PC-3 (cell line): ENCODE measurements around the gene PID1. TPM values are rescaled to one million over a fixed set of nuclear protein-coding genes. Genes with fewer than 3 reads are reported as not detected.

Experiments
- ATAC-seq: fragments of 200-7000 bp; cut with Tn5 transposase; 2 replicates; pipeline ENCODE4 v1.9.1; 2020; ENCODE audit warnings: mild to moderate bottlenecking, moderate library complexity
- BruUV-seq: library from RNA; stranded (reverse); fragments of 400-500 nt; replicated peaks from 2 replicates; lab custom pipeline; 2021; lab: Mats Ljungman, UMichigan
- CTCF ChIA-PET: fragments of 300-600 bp; sonication (Branson Sonifier 250); formaldehyde crosslinking; loops from one replicate; lab custom pipeline; 2022; ENCODE audit warnings: antibody characterized with exemption; lab: Charles Lee
- POLR2A ChIA-PET: fragments of 300-600 bp; sonication (Branson Sonifier 250); formaldehyde crosslinking; loops from one replicate; lab custom pipeline; 2022; ENCODE audit warnings: antibody characterized with exemption; ENCODE audit not compliant: unreplicated experiment; lab: Charles Lee
- DNase-seq: peaks from one replicate; pipeline ENCODE4 v3.0.0-alpha.2; 2015
- H2AFZ ChIP-seq: fragments of 300-600 bp; sonication (generic); 2 replicates; pipeline ENCODE4 v1.6.0; 2016; ENCODE audit warnings: antibody characterized with exemption, low read length
- H3F3A ChIP-seq: fragments of 300-600 bp; sonication (generic); one replicate; pipeline ENCODE4 v1.6.0; 2017; ENCODE audit warnings: antibody characterized with exemption, low read length, control low read depth, mild to moderate bottlenecking; ENCODE audit not compliant: unreplicated experiment
- H3K27ac ChIP-seq: fragments of 300-600 bp; sonication (generic); 2 replicates; pipeline ENCODE4 v1.5.1; 2016; ENCODE audit warnings: mild to moderate bottlenecking, low read length
- H3K27me3 ChIP-seq: fragments of 300-600 bp; sonication (generic); 2 replicates; pipeline ENCODE4 v1.6.1; 2016; ENCODE audit warnings: low read length, mixed read lengths
- H3K36me3 ChIP-seq: fragments of 300-600 bp; sonication (generic); 2 replicates; pipeline ENCODE4 v1.6.1; 2016; ENCODE audit warnings: low read depth, mixed run types, low read length, mixed read lengths
- H3K4me1 ChIP-seq: fragments of 300-600 bp; sonication (generic); 2 replicates; pipeline ENCODE4 v1.5.1; 2016; ENCODE audit warnings: low read length; ENCODE audit not compliant: insufficient read depth
- H3K4me2 ChIP-seq: fragments of 300-600 bp; sonication (generic); 2 replicates; pipeline ENCODE4 v1.6.0; 2016; ENCODE audit warnings: low read length
- H3K4me3 ChIP-seq: fragments of 300-600 bp; sonication (generic); 2 replicates; pipeline ENCODE4 v1.5.1; 2016; ENCODE audit warnings: mild to moderate bottlenecking, low read length, mixed read lengths
- H3K79me2 ChIP-seq: fragments of 300-600 bp; sonication (generic); 2 replicates; pipeline ENCODE4 v1.6.1; 2017; ENCODE audit warnings: low read length, mixed read lengths
- H3K9ac ChIP-seq: fragments of 300-600 bp; sonication (generic); 2 replicates; pipeline ENCODE4 v1.6.0; 2016; ENCODE audit warnings: mild to moderate bottlenecking, low read length
- H3K9me2 ChIP-seq: fragments of 300-600 bp; sonication (generic); replicated peaks from 2 replicates; pipeline ENCODE4 v1.6.1; 2016; ENCODE audit warnings: mixed run types, low read length, mixed read lengths
- H3K9me3 ChIP-seq: fragments of 300-600 bp; sonication (generic); 2 replicates; pipeline ENCODE4 v1.6.1; 2016; ENCODE audit warnings: low read length, mixed read lengths
- H4K20me1 ChIP-seq: fragments of 300-600 bp; sonication (generic); 2 replicates; pipeline ENCODE4 v1.6.1; 2016; ENCODE audit warnings: low read length, mixed read lengths
- CTCF ChIP-seq: fragments of 300-600 bp; sonication (generic); conservative IDR thresholded peaks from 2 replicates; pipeline ENCODE4 v1.5.1; 2017; ENCODE audit warnings: antibody characterized with exemption, low read depth, mild to moderate bottlenecking, low read length
- EZH2 ChIP-seq: fragments of 300-600 bp; sonication (generic); IDR thresholded peaks from one replicate; pipeline ENCODE4 v1.6.1; 2017; ENCODE audit warnings: antibody characterized with exemption, mild to moderate bottlenecking, low read length; ENCODE audit not compliant: unreplicated experiment
- EZH2phosphoT487 ChIP-seq: fragments of 300-600 bp; sonication (generic); IDR thresholded peaks from 2 replicates; pipeline ENCODE4 v1.6.1; 2018; ENCODE audit warnings: mild to moderate bottlenecking, antibody characterized with exemption, low read length, borderline replicate concordance
- intact Hi-C: fragments of 100-400 bp; cut with micrococcal nuclease; formaldehyde crosslinking; loops from 2 replicates; pipeline ENCODE4 v1.9.0; 2023
- total RNA-seq: library from RNA; depleted of rRNA; stranded (reverse); fragments of >200 nt; gene quantifications from 2 replicates; pipeline ENCODE4 v1.2.3, GENCODE V29; 2014

Gene PID1
- total RNA-seq, 1 experiment from 2014 or later, result 0.84 TPM

- Histone ChIP-seq H3K27me3 (peaks cover 21% of the 10 kb centered on the region; the same call in 1 of the 2 replicates), H3K27ac (no peak overlapping the region), H3K4me2 (no peak overlapping the region), H3K9me3 (no peaks in the 10 kb centered on the region), H3K79me2 (no peaks in the 10 kb centered on the region), H3K9me2 (no peaks in the 10 kb centered on the region), H3F3A (no peaks in the 10 kb centered on the region), H3K4me1 (peaks cover 10% of the 10 kb centered on the region; the same call in 1 of the 2 replicates), H3K36me3 (no peaks in the 10 kb centered on the region), H3K9ac (no peak overlapping the region), H2AFZ (no peak overlapping the region), H3K4me3 (no peak overlapping the region), H4K20me1 (no peaks in the 10 kb centered on the region)
- ChIA-PET CTCF (no interaction called here), POLR2A (no interaction called here)
- no TSS peak for BruUV-seq
- intact Hi-C loops, result no loop called here
- TF ChIP-seq EZH2phosphoT487 (no peak), EZH2 (no peak), CTCF (no peak)
- DNase-seq, result no peak
- ATAC-seq, result no peak
Observed at GRCh38 chr2:229267080-229267479, 4.0 kb downstream of the PID1 start.

GRCh38 chr2:229265727-229266126, 5.4 kb downstream of the PID1 start:
- H3K79me2 ChIP-seq, result no peaks in the 10 kb centered on the region
- POLR2A ChIA-PET, result no interaction called here
- BruUV-seq, result no TSS peak

More at GRCh38 chr2:229265727-229266126, 5.4 kb downstream of the PID1 start:
- Histone ChIP-seq H3K9me3 (no peaks in the 10 kb centered on the region), H3K4me2 (no peak overlapping the region), H3K4me3 (no peak overlapping the region), H3K27ac (no peak overlapping the region), H3K9me2 (no peaks in the 10 kb centered on the region), H3K4me1 (peaks cover 10% of the 10 kb centered on the region; the same call in 1 of the 2 replicates), H3K36me3 (no peaks in the 10 kb centered on the region), H3K27me3 (peaks cover 18% of the 10 kb centered on the region; the same call in 1 of the 2 replicates), H3F3A (no peaks in the 10 kb centered on the region), H3K9ac (no peak overlapping the region), H4K20me1 (no peaks in the 10 kb centered on the region), H2AFZ (no peak overlapping the region)
- TF ChIP-seq EZH2phosphoT487, result no peak
- no peak for TF ChIP-seq CTCF
- no peak for TF ChIP-seq EZH2
- CTCF ChIA-PET, result interaction anchor here (0.6 kb wide), 1 partner anchor 565 kb away, joined by 9 read pairs; no protein-coding TSS in a partner anchor
- intact Hi-C loops, result no loop called here
- DNase-seq, result no peak
- no peak for ATAC-seq
